ENCODE measurements around the gene PCMT1.

GRCh38 chr6:149717588-149718458 lies 31.7 kb upstream of the PCMT1 start, which contains the start of gene LATS1:
- TF ChIP-seq CTCF (optimal IDR thresholded peaks at IDR 0.05 in 1 of 3, IDR thresholded peaks at IDR 0.05 in 1 of 3, conservative IDR thresholded peaks at IDR 0.05 in 1 of 3; ENCODE audit: extremely low read depth in 1 of 3, insufficient read depth in 2 of 3, low read length in 3 of 3) (no peak), EZH2 (IDR thresholded peaks at IDR 0.05; ENCODE audit: low read length) (no peak)
